PC-3 (cell line): Measurements from ENCODE around the gene OR2AG2. TPM values are rescaled to one million over a fixed set of nuclear protein-coding genes. Genes with fewer than 3 reads are reported as not detected.

ENCODE experiments used
- ATAC-seq: fragments of 200-7000 bp; cut with Tn5 transposase; 2 replicates; pipeline ENCODE4 v1.9.1; 2020; ENCODE audit warnings: mild to moderate bottlenecking, moderate library complexity
- Bru-seq: library from RNA; stranded (reverse); fragments of 400-500 nt; gene quantifications from one replicate; lab custom pipeline; 2021; lab: Mats Ljungman, UMichigan
- BruChase-seq, 2 experiments: library from RNA; stranded (reverse); fragments of 400-500 nt; gene quantifications; one replicate each; lab custom pipeline; 2021; lab: Mats Ljungman, UMichigan
- BruUV-seq: library from RNA; stranded (reverse); fragments of 400-500 nt; replicated peaks from 2 replicates; lab custom pipeline; 2021; lab: Mats Ljungman, UMichigan
- CTCF ChIA-PET: fragments of 300-600 bp; sonication (Branson Sonifier 250); formaldehyde crosslinking; loops from one replicate; lab custom pipeline; 2022; ENCODE audit warnings: antibody characterized with exemption; lab: Charles Lee
- POLR2A ChIA-PET: fragments of 300-600 bp; sonication (Branson Sonifier 250); formaldehyde crosslinking; loops from one replicate; lab custom pipeline; 2022; ENCODE audit warnings: antibody characterized with exemption; ENCODE audit not compliant: unreplicated experiment; lab: Charles Lee
- DNase-seq: peaks from one replicate; pipeline ENCODE4 v3.0.0-alpha.2; 2015
- H2AFZ ChIP-seq: fragments of 300-600 bp; sonication (generic); 2 replicates; pipeline ENCODE4 v1.6.0; 2016; ENCODE audit warnings: antibody characterized with exemption, low read length
- H3F3A ChIP-seq: fragments of 300-600 bp; sonication (generic); one replicate; pipeline ENCODE4 v1.6.0; 2017; ENCODE audit warnings: antibody characterized with exemption, low read length, control low read depth, mild to moderate bottlenecking; ENCODE audit not compliant: unreplicated experiment
- H3K27ac ChIP-seq: fragments of 300-600 bp; sonication (generic); 2 replicates; pipeline ENCODE4 v1.5.1; 2016; ENCODE audit warnings: mild to moderate bottlenecking, low read length
- H3K27me3 ChIP-seq: fragments of 300-600 bp; sonication (generic); 2 replicates; pipeline ENCODE4 v1.6.1; 2016; ENCODE audit warnings: low read length, mixed read lengths
- H3K36me3 ChIP-seq: fragments of 300-600 bp; sonication (generic); 2 replicates; pipeline ENCODE4 v1.6.1; 2016; ENCODE audit warnings: low read depth, mixed run types, low read length, mixed read lengths
- H3K4me1 ChIP-seq: fragments of 300-600 bp; sonication (generic); 2 replicates; pipeline ENCODE4 v1.5.1; 2016; ENCODE audit warnings: low read length; ENCODE audit not compliant: insufficient read depth
- H3K4me2 ChIP-seq: fragments of 300-600 bp; sonication (generic); 2 replicates; pipeline ENCODE4 v1.6.0; 2016; ENCODE audit warnings: low read length
- H3K4me3 ChIP-seq: fragments of 300-600 bp; sonication (generic); 2 replicates; pipeline ENCODE4 v1.5.1; 2016; ENCODE audit warnings: mild to moderate bottlenecking, low read length, mixed read lengths
- H3K79me2 ChIP-seq: fragments of 300-600 bp; sonication (generic); 2 replicates; pipeline ENCODE4 v1.6.1; 2017; ENCODE audit warnings: low read length, mixed read lengths
- H3K9ac ChIP-seq: fragments of 300-600 bp; sonication (generic); 2 replicates; pipeline ENCODE4 v1.6.0; 2016; ENCODE audit warnings: mild to moderate bottlenecking, low read length
- H3K9me2 ChIP-seq: fragments of 300-600 bp; sonication (generic); replicated peaks from 2 replicates; pipeline ENCODE4 v1.6.1; 2016; ENCODE audit warnings: mixed run types, low read length, mixed read lengths
- H3K9me3 ChIP-seq: fragments of 300-600 bp; sonication (generic); 2 replicates; pipeline ENCODE4 v1.6.1; 2016; ENCODE audit warnings: low read length, mixed read lengths
- H4K20me1 ChIP-seq: fragments of 300-600 bp; sonication (generic); 2 replicates; pipeline ENCODE4 v1.6.1; 2016; ENCODE audit warnings: low read length, mixed read lengths
- EZH2 ChIP-seq: fragments of 300-600 bp; sonication (generic); IDR thresholded peaks from one replicate; pipeline ENCODE4 v1.6.1; 2017; ENCODE audit warnings: antibody characterized with exemption, mild to moderate bottlenecking, low read length; ENCODE audit not compliant: unreplicated experiment
- EZH2phosphoT487 ChIP-seq: fragments of 300-600 bp; sonication (generic); IDR thresholded peaks from 2 replicates; pipeline ENCODE4 v1.6.1; 2018; ENCODE audit warnings: mild to moderate bottlenecking, antibody characterized with exemption, low read length, borderline replicate concordance
- intact Hi-C: fragments of 100-400 bp; cut with micrococcal nuclease; formaldehyde crosslinking; loops from 2 replicates; pipeline ENCODE4 v1.9.0; 2023
- long read RNA-seq: library from polyadenylated mRNA; unstranded; transcript quantifications from one replicate; pipeline ENCODE4 v2.0.0, GENCODE V29; 2021; ENCODE audit not compliant: unreplicated experiment
- total RNA-seq: library from RNA; depleted of rRNA; stranded (reverse); fragments of >200 nt; gene quantifications from 2 replicates; pipeline ENCODE4 v1.2.3, GENCODE V29; 2014; rRNA removed
- TF ChIP-seq, protein P1 (sequence below): fragments of 300-600 bp; sonication (generic); conservative IDR thresholded peaks from 2 replicates; pipeline ENCODE4 v1.5.1; 2017; ENCODE audit warnings: antibody characterized with exemption, low read depth, mild to moderate bottlenecking, low read length

The OR2AG2 gene, protein sequence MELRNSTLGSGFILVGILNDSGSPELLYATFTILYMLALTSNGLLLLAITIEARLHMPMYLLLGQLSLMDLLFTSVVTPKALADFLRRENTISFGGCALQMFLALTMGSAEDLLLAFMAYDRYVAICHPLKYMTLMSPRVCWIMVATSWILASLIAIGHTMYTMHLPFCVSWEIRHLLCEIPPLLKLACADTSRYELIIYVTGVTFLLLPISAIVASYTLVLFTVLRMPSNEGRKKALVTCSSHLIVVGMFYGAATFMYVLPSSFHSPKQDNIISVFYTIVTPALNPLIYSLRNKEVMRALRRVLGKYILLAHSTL
- total RNA-seq (0.15 TPM in 1 of 2 replicates, not detected in the other), Bru-seq, nascent RNA (percentile 25 among the genes with signal in this experiment), BruChase-seq, experiment 1, labeled RNA remaining after a 6-hour chase (percentile 31 among the genes with signal in this experiment), BruChase-seq, experiment 2, labeled RNA remaining after a 2-hour chase (percentile 21 among the genes with signal in this experiment)
- long read RNA-seq = 0 reads

GRCh38 chr11:6771926-6772893 lies at the start of gene OR2AG2:
OR2AG2 (minus strand) TSS chr11:6771976; CDS start chr11:6768957, 3,019 bp downstream.
- Histone ChIP-seq H3K27me3 (peaks cover 32% of the 10 kb centered on the region; the same call in 1 of the 2 replicates), H3K9ac (no peak within 1 kb of the TSS), H3F3A (no peaks in the 10 kb centered on the region), H3K36me3 (no peaks in the 10 kb centered on the region), H3K9me3 (no peaks in the 10 kb centered on the region), H3K4me3 (no peak within 1 kb of the TSS), H4K20me1 (no peaks in the 10 kb centered on the region), H3K9me2 (no peaks in the 10 kb centered on the region), H2AFZ (no peak within 1 kb of the TSS), H3K27ac (no peak within 1 kb of the TSS), H3K4me2 (no peak within 1 kb of the TSS), H3K4me1 (no peaks in the 10 kb centered on the region), H3K79me2 (no peaks in the 10 kb centered on the region)
- no peak for DNase-seq
- ChIA-PET POLR2A (no interaction called here), CTCF (no interaction called here)
- intact Hi-C loops = no loop called here
- TF ChIP-seq EZH2 (no peak), EZH2phosphoT487 (no peak)
- TF ChIP-seq, protein P1, sequence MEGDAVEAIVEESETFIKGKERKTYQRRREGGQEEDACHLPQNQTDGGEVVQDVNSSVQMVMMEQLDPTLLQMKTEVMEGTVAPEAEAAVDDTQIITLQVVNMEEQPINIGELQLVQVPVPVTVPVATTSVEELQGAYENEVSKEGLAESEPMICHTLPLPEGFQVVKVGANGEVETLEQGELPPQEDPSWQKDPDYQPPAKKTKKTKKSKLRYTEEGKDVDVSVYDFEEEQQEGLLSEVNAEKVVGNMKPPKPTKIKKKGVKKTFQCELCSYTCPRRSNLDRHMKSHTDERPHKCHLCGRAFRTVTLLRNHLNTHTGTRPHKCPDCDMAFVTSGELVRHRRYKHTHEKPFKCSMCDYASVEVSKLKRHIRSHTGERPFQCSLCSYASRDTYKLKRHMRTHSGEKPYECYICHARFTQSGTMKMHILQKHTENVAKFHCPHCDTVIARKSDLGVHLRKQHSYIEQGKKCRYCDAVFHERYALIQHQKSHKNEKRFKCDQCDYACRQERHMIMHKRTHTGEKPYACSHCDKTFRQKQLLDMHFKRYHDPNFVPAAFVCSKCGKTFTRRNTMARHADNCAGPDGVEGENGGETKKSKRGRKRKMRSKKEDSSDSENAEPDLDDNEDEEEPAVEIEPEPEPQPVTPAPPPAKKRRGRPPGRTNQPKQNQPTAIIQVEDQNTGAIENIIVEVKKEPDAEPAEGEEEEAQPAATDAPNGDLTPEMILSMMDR = no peak
- ATAC-seq = no peak
- no TSS peak for BruUV-seq

DNA sequence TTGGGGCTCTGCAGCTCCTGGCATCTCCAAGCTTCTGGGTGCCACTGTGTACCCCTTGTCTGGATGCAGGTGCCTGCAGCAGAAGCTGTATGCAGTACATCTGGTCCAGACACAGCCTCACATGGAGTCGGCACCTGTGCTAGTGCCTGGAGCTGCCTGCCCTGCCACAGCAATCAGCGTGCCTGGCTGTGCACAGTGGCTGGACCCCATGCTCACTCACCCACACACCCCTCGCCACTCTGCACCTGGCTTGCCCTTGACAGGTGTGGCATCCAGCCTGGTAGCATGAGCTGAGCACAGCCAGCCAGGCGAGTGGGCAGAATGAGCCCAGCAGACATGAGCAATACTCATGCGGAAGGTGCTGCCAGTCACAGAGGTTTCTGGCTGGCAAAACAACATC lies 47.2 kb upstream of the OR2AG2 start:
- Histone ChIP-seq H3K4me1 (no peaks in the 10 kb centered on the region), H3K9me3 (no peaks in the 10 kb centered on the region), H3F3A (no peaks in the 10 kb centered on the region), H3K27ac (no peak overlapping the region), H3K9ac (no peak overlapping the region), H3K4me2 (no peak overlapping the region), H3K4me3 (no peak overlapping the region), H3K27me3 (no peaks in the 10 kb centered on the region), H3K9me2 (no peaks in the 10 kb centered on the region), H3K36me3 (no peaks in the 10 kb centered on the region), H4K20me1 (no peaks in the 10 kb centered on the region), H2AFZ (no peak overlapping the region), H3K79me2 (no peaks in the 10 kb centered on the region)
- ChIA-PET CTCF (no interaction called here), POLR2A (no interaction called here)
- no TSS peak for BruUV-seq
- DNase-seq (no peak), ATAC-seq (no peak)
- intact Hi-C loops = no loop called here
- TF ChIP-seq EZH2phosphoT487 = no peak
- TF ChIP-seq, protein P1 = no peak
- TF ChIP-seq EZH2 = no peak
